ENCODE results near the gene KCNC2.
"Not testable (repeated sequence)": the region's sequence is repeated elsewhere in the genome, so short reads cannot be mapped to it uniquely, and the experiment has no call there.

The KCNC2 gene

DNA sequence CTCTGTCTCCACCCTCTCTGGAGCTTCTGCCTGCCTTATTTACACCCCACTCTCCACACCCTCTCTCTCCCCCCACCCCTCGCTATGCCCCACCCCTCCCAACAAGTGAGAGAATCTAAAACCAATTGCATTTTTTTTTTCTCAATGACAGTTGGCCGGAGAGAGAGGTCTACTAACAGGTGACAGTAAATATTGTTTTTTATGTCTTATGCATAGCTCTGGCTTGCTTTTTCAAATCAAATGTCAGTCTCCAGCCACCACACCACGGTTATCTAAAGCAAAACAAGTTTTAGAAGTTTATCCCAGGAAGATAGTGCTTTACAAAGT is at the start of gene KCNC2:
KCNC2 (minus strand) TSS at position 28 of the 327 bp plus-strand sequence.
- no peak for DNase-seq (ENCODE audit: low read depth in 1 of 2, low spot score in 1 of 2)

DNA sequence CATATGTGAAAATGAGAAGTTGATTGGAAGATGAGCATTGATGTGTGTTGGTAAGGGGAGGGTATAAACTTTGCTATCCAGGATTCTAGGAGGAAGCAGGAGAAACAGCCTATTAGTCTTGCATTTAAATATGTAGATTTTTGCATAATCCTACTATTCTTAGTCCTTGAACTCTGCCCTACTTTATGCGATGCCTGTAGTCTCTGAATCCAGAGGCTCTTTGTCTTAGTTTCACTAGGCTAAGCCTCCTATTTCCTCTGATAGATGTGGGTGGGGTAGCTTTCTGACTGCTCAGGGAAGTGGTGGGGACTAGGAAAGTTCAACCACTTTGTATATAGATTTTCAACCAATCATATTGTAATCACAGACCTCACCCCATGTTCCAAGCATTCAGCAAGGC is 49.5 kb upstream of the KCNC2 start:
- DNase-seq (ENCODE audit: low read depth in 1 of 2, low spot score in 1 of 2), result no peak

DNA sequence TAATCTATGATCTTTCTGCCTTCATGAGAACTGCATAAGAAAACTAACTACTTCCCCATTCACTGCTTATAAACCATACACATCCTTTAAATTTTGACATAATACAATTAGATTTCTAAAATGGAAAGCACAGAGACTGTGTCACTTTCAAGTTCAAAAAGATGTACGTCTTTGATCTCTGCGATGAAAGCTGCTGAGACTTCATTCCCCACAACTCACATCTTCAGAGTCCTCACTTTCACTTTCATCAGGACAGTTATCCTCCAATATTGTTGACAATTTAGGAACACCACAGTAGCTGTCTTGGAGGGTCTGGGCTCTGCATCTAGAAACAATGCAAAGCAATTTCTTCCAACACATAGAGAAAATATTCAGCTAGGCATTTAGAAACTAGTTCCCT is 47.9 kb upstream of the KCNC2 start:
- no peak for DNase-seq (ENCODE audit: low read depth in 1 of 2, low spot score in 1 of 2)

DNA sequence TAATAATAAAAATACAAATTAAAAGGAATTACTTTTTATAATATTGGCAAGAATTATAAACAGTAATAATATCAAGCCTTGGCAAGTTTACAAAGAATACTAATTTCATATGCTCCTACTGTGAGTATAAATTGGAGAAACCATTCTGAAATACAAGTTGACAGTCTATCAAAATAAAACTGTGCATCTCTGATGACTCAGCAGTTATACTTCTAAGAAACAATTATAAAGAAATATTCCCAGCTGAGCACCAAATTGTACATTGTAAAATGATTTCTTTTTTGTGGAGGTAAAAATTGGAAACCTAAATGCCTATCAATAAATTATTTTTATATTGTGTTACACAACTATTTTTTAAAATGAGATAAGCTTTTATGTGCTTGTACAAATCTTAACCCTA is 35.5 kb upstream of the KCNC2 start:
- DNase-seq (ENCODE audit: low read depth in 1 of 2, low spot score in 1 of 2), result no peak

DNA sequence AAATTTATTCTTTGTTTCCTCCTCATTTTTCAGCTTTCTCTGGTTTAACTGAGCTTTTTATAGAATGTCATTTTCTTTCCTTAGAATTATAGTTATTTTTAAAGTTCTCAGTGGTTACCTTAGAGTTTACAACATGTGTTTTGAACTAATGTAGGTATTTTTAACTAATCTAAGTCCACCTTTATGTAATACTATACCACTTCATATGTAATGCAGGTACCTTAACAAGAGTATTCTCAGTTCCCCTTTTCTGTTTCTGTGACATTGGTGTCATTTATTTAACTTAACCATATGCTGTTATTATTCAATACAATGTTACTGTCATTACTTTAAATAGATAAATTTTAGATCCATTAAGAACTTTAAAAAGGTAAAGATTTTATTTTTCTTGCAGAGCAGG is 30.3 kb upstream of the KCNC2 start:
- DNase-seq (ENCODE audit: low read depth in 1 of 2, low spot score in 1 of 2), result no peak

DNA sequence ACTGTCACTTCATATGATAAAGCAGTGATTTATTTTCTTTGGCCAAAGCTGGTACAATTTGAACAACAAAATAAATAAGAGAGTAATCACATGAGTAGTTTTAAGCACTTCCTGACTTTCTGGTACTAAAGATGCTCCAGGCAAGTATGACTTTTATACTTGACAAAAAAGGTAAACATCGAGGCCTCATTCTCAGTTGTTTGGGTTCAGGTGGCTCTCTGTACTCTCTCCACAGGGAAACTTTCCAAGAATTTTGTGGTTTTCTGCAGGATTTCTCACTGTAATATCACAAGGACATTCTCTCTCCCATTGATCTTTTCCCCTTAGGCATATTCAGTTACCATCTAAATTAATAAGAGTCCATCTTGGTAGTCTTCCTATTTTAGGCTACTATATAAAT is 26.6 kb upstream of the KCNC2 start:
- DNase-seq (ENCODE audit: low read depth in 1 of 2, low spot score in 1 of 2), result no peak

DNA sequence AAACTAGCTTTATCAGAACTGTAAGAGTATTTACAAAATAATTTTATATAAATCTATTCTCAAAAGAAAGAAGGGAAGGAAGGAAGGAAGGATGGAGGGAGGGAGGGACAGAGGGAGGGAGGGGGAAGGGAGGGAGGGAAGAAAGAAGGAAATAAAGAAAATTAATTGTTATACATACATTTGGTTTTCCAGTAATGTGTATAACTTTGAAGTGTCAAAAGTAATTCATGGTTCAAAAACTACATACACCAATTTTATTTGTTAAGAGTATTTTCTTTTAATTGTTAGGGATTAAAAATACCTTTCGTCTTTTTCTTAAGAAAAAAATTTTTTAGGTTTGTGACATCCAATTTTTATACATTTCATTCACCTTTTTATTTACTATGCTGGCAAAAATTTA is 17.5 kb upstream of the KCNC2 start:
- DNase-seq (ENCODE audit: low read depth in 1 of 2, low spot score in 1 of 2), result no peak

DNA sequence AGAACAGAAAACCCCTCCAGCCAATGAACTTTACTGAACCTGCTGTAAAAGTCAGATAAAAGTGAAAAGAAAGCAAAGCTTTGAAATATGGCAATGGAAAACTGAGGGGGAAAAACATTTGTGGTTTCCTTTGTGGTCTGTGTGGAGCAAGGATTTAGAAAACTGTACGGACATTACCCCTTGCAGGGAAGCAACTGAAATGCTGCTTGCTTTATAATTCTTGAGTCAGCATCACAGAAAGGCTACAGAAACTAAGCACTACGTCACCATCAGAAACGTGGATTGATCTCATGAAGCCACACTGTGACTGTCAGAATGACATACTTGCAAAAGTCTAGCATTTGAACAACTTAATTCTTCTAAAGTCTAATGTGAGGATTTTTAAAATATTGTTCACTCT is 2.4 kb upstream of the KCNC2 start:
- no peak for DNase-seq (ENCODE audit: low read depth in 1 of 2, low spot score in 1 of 2)

DNA sequence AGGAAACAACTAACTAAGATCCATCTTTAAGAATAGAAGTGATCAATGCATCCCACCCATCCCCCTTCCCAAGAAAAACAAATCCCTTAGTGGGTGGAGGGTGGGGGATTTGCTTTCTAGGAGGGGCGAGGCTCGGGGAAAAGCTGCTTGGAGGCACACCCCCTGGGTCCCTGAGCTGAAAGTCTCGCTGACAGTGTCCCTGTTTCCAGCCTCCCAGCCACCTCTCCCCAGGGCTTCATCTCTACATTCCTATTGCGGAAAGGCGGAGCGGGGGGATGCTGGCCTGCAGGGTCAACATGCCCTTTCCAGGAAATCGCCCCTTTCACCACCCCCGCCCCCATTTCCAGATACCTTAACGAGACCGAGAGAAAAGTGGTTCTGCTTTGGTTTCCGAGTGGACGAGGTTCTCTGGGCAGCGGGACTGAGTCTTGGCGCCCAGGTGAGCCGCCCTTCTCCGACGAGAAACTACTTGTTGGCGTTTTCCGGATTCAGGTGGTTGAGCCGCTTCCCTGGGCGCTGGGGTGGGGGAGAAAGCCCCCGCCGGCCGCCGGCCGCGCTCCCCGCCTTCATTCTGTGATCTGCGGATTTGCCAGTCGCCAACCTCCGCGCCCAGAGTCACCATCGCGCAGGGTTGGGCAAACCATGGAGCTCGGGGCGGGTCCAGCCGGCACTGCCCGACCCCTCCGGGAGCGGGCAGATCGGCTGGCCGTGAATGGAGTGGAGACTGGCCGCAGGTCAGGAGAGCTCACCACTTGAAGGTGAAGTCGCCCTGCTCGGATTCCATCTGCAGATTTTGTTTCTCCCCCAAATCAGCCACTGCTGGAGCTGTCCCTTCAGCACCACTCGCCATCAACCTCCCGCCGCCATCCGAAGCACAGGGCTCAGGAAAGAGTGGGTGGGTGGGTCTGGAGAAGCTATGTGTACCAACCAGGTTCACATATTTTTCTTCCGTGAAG is 505 bp downstream of the KCNC2 start:
- no peak for DNase-seq (ENCODE audit: low read depth in 1 of 2, low spot score in 1 of 2)

DNA sequence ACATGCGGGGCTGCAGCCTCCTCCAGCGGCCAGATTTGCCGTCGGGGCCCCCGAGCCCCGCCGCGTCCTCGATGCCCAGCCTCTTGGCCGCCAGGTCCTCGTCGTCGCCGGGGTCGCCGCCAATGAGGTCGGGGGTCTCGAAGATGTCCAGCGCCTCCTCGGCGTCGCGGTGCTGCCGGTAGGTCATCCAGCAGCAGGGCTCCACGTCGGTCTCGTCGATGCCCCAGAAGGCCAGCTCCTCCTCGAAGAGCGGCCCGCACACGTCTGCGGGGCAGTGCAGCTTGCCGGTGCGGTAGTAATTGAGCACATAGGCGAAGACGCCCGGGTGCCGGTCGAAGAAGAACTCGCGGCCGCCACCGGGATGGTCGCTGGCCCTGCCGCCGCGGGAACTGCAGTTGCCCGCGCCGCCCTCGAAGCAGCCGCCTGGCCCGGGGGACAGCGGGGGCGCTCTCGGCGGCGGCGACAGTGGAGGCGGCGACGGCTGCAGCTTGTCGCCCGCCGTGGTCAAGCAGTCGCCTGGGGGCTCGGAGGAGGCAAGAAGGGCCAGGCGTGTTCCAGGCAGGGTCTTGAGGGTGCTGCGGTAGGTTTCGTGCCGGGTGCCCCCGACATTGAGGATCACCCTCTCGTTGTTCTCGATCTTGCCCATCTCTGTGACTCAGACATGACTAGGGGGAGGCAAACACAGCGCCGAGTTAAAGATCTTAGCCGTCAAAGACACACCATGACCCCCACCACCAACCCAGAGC is 2.1 kb downstream of the KCNC2 start:
- DNase-seq (ENCODE audit: low read depth in 1 of 2, low spot score in 1 of 2), result no peak

DNA sequence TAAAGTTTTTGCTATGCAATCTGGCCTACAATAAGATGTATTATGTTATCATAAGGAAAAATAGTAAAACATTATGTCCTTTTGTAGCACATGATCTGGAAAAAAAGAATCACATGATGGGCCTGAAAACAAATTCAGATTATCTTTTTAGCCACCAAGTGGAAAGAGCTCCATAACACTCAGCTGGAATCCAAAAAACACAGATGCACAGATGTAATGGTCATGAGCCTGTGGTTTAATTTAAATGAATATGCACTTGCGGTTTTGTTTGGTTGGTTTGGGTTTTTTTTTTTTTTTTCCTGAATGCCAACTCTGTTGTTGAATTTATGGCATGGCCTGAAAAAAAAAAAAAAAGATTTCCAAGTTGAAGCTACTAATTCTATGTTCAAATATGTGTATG is 4.1 kb downstream of the KCNC2 start:
- no peak for DNase-seq (ENCODE audit: low read depth in 1 of 2, low spot score in 1 of 2)

DNA sequence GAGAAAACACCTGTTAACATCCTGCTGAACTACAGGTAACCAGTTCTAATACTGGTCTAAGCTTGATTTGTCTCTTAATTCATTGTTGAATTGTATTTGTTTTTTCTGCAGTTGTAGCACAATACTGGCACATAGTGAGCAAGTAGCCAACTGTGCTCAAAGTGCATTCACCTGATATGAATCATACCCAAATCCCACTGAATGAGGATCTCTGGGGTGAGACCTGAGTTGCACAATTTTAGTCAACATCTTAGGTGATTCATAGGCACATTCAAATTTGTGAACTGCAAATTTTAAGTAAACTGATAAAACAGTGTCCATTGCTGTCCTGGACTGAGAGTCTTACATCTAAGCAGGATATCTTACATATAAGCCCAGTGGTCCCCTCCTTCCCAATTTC is 12.8 kb downstream of the KCNC2 start:
- no peak for DNase-seq (ENCODE audit: low read depth in 1 of 2, low spot score in 1 of 2)

DNA sequence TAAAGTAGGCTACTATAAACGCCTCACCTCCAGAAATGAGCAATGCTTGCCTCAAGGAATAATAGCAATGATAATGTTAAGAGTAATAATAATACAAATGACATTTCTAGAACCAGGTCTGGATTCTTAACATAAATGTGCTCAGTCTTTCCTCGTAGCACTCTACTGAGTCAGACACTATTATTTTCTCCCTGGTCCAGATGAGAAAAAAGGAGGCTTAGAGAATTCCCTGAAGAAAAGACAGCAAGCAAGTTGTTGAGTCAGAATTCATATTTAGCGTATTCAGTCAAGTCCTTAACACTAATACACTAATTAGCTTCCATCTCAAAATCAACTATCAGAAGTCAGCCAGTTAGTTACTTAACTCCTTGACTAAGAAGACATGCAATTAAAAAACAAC is 13.2 kb downstream of the KCNC2 start:
- DNase-seq (ENCODE audit: low read depth in 1 of 2, low spot score in 1 of 2), result no peak

DNA sequence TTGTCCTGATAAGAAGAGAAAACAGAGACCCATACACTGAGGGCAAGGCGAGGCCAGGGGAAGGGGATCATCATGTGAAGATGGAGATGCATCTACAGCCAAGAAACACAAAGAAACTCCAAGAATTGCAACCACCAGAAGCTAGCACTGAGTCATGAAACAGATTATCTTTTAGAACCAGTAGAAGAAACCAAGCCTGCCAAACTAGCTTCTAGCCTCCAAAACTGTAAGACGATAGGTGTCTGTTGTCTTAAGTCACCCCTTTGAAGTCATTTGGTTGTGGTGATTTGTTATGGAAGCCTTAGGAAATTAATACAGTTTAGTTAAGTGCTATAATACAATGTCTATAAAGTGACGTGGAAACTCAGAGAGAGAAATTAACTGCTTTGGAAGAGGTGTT is 15.4 kb downstream of the KCNC2 start:
- no peak for DNase-seq (ENCODE audit: low read depth in 1 of 2, low spot score in 1 of 2)

DNA sequence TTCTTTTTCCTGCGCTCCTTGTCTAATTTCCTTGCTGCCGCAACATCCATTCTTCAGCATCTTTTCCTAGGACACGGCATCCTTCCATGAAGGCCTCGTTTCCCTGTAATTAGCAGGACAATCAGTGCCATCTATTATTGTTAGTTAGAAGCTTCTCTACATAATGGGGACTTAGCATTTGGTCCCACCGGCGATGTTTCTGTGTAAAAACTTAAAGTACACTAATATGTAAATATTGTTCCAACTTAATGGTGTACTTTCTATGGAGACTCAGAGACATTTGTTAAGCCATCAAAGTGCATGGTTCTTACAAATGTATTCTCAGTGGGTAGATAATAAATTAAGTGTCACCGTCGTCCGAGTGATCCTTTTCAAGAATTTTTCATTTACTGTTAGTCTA is 17.4 kb downstream of the KCNC2 start:
- no peak for DNase-seq (ENCODE audit: low read depth in 1 of 2, low spot score in 1 of 2)

DNA sequence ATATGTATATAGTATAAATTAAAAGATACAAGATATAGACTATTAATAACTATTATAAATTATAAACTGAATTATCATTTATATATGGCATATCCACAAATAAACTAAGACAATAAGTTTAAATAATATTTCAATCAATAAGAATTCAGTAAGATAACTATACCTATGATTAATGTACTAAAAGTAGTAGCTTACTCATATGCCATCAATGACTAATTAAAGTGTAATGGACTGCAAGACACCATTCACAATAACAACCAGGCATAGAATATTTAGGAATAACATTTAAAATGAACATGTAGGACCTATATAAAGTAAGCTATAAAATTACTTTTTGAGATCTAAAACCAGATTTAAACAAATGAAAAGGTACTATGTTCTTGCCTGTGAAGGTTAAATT is 18.8 kb downstream of the KCNC2 start:
- DNase-seq (ENCODE audit: low read depth in 1 of 2, low spot score in 1 of 2), result no peak

DNA sequence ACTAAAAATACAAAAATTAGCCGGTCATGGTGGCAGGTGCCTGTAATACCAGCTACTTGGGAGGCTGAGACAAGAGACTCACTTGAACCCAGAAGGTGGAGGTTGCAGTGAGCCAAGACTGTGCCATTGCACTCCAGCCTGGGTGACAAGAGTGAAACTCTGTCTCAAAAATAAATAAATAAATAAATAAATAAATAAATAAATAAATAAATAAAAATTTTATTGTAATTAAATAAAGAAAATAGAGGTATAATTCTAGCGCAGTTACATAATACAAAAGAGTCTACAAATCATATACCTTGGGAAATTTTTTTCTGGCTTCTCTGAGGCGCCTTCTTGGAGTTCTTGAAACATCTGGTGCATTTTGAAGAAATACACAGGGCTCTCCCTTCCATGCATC is 23.8 kb downstream of the KCNC2 start:
- DNase-seq (ENCODE audit: low read depth in 1 of 2, low spot score in 1 of 2), result not testable (repeated sequence)

DNA sequence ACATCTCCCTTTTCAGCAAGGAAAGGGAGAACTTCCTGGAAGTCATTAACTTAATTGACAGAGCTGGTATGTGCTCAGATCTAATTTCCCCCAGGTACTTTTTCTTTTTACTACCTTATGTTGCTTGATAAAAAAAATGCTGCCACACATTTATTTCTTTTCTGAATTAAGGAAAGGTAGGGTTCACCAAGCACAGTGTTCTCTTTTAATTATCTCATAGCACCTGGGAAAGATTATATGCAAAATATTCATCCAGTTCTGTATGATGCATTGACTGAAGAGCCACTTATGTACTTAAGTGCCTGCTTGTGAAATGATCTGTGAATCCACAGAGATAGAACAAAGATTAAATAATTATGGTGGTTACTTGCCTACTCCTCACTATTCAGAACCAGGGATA is 25.1 kb downstream of the KCNC2 start:
- DNase-seq (ENCODE audit: low read depth in 1 of 2, low spot score in 1 of 2), result no peak

DNA sequence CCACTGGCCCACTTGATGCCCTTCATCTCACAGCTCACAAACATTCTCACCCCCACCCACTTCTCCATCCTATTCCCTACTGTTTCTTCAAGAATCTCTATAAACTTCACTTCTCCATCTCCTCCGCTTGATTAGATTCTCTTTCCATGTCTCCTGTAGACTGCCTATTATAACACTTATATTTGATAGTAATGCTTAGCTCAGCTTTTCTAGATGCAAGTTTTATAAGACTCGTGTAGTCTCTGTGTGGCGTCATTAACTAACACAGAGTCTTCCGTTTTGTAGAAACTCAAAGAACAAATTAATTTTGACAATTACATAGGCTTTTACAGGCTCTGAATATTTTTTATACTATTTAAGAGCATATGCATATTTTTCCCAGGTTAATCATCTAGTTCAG is 25.7 kb downstream of the KCNC2 start:
- no peak for DNase-seq (ENCODE audit: low read depth in 1 of 2, low spot score in 1 of 2)

DNA sequence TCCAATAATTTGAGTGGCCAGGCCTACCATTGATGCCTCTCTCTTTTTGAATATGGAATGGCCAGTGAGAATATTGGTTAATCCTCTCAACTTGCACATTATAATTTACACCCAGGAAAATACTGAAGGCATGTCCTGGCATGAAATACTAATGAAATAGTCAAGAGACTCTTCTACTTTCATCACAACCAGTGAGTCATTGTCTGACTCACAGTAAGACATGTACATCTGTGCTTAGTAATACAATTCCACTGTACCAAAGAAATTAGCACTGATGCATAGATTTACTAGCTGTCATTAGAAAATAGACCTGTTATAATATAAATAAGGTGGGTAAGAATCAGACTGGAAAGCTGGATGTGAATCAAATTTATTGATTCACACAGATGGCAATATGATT is 31.6 kb downstream of the KCNC2 start:
- DNase-seq (ENCODE audit: low read depth in 1 of 2, low spot score in 1 of 2), result no peak

DNA sequence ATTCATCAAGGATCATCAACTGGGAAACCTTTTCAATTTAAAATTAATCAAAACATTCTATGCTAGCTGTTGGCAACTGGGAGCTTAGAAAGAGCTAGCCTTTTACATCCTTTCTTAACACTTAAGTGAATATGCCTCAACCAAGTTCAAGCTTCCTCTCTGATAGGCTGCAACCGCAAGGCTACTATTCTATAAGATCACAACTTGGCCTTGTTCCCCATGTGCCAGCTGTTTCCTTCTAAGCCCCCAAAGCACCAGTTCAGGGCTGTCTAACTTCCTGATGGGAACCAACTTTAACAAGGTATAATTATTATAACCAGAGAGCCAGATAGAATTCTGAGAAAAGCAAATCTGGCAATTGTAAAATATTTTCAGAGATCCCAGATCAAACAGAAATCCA is 37.0 kb downstream of the KCNC2 start:
- DNase-seq (ENCODE audit: low read depth in 1 of 2, low spot score in 1 of 2), result no peak

DNA sequence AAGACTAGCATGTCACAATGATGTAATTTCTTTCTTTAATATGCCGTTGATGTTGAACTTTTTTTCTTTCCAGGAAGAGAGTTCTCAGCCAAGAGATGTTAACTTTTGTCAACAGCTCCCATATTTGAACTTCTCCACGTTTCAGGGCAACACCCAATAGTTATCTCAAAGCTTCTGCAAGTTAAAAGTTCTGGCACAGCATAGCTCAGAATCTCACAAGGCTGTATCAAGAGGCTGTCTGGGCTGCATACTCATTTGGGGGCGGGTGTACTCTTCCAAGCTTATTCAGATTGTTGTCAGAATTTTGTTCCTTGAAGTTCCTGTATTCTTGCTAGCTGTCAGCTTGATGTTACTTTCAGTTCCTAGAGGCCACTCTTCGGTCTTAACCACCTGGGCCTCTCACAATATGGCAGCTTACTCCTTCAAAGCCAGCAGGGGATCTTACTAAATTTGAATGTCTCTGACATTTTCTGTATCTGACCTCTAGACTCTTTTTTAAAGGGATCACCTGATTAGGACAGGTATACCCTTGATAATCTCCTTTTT is 38.9 kb downstream of the KCNC2 start:
- no peak for DNase-seq (ENCODE audit: low read depth in 1 of 2, low spot score in 1 of 2)
